Cardiac muscle cell (in vitro differentiated cells and primary cell): ENCODE data around the gene FAM168A. TPM values are rescaled to one million over a fixed set of nuclear protein-coding genes. Genes with fewer than 3 reads are reported as not detected.

ENCODE experiments used
- DNase-seq, 2 donors: peaks; one replicate each; pipeline versions ENCODE4 v3.0.0 to v3.0.0-alpha.2; 2010 to 2017; ENCODE audit warnings: low read depth in 1 of 2, low spot score in 1 of 2
- H3K27ac ChIP-seq: fragments of 200-600 bp; sonication (generic); 2 replicates; pipeline ENCODE4 v1.5.1; 2016
- H3K27me3 ChIP-seq: fragments of 200-600 bp; sonication (generic); 2 replicates; pipeline ENCODE4 v1.6.0; 2016; ENCODE audit warnings: control low read depth
- H3K36me3 ChIP-seq: fragments of 200-600 bp; sonication (generic); 2 replicates; pipeline ENCODE4 v1.5.1; 2016; ENCODE audit warnings: control low read depth
- H3K4me1 ChIP-seq: fragments of 200-600 bp; sonication (generic); 2 replicates; pipeline ENCODE4 v1.8.1; 2017; ENCODE audit warnings: low read depth, mild to moderate bottlenecking, mixed run types
- H3K4me3 ChIP-seq: fragments of 200-600 bp; sonication (generic); 2 replicates; pipeline ENCODE4 v1.5.1; 2016; ENCODE audit warnings: mild to moderate bottlenecking
- H3K9me3 ChIP-seq: fragments of 200-600 bp; sonication (generic); 2 replicates; pipeline ENCODE4 v1.5.1; 2017; ENCODE audit warnings: low read depth, mild to moderate bottlenecking, control low read depth
- polyA plus RNA-seq: library from polyadenylated mRNA; unstranded; fragments of >200 nt; fragmentation: Nextera tagmentation; extraction: Ambion mirVana; gene quantifications from 2 replicates; pipeline ENCODE4 v1.2.1, GENCODE V29; 2016
- total RNA-seq: library from RNA; depleted of rRNA; stranded (reverse); fragments of >200 nt; gene quantifications from 2 replicates; pipeline ENCODE4 v1.2.3, GENCODE V29; 2016
- TF ChIP-seq, protein P1 (sequence below): IDR thresholded peaks from 2 replicates; pipeline ENCODE4 v1.5.1; 2012; ENCODE audit warnings: low read depth, mild to moderate bottlenecking, low read length

FAM168A gene
- total and polyA plus RNA-seq, 2 experiments from 2014 or later, result 9.7 to 32.4 TPM

DNA sequence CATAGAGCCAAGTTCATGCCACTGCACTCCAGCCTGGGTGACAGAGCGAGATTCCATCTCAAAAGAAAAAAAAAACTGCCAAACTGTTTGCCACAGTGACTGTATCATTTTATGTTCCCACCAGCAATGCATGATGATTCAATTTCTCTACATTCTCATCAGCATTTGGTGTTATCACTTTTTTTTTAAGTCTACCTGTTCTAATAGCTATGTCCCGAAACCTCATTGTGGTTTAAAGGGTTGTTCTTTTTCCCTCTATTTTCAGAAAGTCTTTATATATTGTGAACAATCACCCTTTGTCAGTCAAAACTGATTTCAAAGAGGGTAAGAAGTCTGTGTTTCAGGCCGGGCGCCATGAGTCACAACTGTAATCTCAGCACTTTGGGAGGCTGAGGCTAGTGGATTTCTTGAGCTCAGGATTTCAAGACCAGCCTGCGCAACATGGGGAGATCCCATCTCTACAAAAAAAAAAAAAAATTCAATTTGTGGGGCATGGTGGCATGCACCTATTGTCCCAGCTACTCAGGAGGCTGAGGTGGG, 14.8 kb upstream of the FAM168A start:
- H3K4me1 ChIP-seq, result no peaks in the 10 kb centered on the region
- TF ChIP-seq, protein P1, sequence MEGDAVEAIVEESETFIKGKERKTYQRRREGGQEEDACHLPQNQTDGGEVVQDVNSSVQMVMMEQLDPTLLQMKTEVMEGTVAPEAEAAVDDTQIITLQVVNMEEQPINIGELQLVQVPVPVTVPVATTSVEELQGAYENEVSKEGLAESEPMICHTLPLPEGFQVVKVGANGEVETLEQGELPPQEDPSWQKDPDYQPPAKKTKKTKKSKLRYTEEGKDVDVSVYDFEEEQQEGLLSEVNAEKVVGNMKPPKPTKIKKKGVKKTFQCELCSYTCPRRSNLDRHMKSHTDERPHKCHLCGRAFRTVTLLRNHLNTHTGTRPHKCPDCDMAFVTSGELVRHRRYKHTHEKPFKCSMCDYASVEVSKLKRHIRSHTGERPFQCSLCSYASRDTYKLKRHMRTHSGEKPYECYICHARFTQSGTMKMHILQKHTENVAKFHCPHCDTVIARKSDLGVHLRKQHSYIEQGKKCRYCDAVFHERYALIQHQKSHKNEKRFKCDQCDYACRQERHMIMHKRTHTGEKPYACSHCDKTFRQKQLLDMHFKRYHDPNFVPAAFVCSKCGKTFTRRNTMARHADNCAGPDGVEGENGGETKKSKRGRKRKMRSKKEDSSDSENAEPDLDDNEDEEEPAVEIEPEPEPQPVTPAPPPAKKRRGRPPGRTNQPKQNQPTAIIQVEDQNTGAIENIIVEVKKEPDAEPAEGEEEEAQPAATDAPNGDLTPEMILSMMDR, result no peak
- H3K27ac ChIP-seq, result no peak overlapping the region
- peak in 1 of 2 donors; percentile 27 for DNase-seq
- H3K27me3 ChIP-seq, result no peaks in the 10 kb centered on the region
- no peak overlapping the region for H3K4me3 ChIP-seq
- H3K9me3 ChIP-seq, result no peaks in the 10 kb centered on the region
- H3K36me3 ChIP-seq, result no peaks in the 10 kb centered on the region

DNA sequence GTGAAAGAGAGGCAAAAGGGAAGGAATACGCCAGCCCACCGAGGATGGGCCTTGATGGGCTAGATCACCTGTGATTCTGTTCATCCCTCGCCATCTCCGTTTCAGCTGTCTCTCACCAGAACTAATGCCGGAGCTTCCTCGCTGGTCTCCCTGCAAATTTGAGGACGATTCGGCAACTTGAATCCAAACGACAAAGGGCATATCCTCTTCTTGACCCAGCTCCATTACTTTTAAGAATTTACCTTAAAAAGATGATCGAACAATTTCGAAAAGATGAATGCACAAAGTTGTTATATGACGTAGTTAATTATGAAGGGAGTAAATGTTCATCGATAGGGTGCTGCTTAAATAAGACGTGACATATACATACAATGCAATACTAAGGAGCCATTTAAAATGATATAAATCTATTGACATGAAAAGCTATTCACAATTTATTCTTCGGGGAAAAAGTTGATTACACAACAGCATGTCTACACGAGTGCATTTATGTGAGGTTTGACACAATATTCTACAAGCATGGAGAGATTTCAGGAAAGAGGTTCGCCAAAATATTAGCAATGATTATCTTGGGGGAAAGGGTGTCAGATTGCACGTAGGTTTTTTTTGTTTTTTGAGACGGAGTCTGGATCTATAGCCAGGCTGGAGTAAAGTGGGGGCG, 937 bp upstream of the FAM168A start:
- Histone ChIP-seq H3K4me3 (peak overlapping the region; percentile 68), H3K27ac (no peak overlapping the region), H3K4me1 (peaks cover 14% of the 10 kb centered on the region), H3K27me3 (no peaks in the 10 kb centered on the region), H3K36me3 (no peaks in the 10 kb centered on the region), H3K9me3 (no peaks in the 10 kb centered on the region)
- DNase-seq, result no peak
- TF ChIP-seq, protein P1, result no peak

DNA sequence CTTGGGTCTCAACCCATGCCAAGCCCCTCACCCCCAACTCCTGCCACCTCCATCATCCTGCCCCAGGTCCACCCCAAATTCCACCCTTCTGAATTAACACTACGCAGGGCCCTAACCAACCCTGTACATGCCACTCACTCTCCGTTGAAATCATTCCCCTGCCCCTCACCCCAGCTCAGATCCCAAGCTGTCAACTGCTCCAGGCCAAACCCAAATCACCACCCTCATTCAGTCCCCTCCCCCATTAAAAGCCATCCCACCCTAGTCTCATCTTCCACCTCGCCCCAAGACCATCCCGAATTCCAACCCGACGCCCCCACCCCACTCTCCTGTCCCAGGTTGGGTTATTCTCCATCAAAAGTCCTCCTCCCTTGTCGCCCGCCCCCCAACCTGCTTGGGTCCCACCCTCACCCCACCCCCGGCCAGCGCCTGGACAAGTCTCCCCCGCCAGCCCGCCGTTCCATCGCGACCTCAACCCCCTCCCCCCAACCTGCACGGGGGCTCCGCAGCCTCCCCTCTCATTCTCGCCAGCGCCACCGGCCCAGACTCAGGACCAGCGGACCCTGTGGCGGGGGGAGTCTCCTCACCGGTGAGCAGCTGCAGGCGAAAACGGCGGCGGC, 466 bp downstream of the FAM168A start:
- no peaks in the 10 kb centered on the region for H3K9me3 ChIP-seq
- peaks cover 14% of the 10 kb centered on the region for H3K4me1 ChIP-seq
- no peaks in the 10 kb centered on the region for H3K36me3 ChIP-seq
- no peak for DNase-seq
- peak overlapping the region; percentile 68 for H3K4me3 ChIP-seq
- peak overlapping the region; percentile 33 for H3K27ac ChIP-seq
- H3K27me3 ChIP-seq, result no peaks in the 10 kb centered on the region
- TF ChIP-seq, protein P1, result no peak

DNA sequence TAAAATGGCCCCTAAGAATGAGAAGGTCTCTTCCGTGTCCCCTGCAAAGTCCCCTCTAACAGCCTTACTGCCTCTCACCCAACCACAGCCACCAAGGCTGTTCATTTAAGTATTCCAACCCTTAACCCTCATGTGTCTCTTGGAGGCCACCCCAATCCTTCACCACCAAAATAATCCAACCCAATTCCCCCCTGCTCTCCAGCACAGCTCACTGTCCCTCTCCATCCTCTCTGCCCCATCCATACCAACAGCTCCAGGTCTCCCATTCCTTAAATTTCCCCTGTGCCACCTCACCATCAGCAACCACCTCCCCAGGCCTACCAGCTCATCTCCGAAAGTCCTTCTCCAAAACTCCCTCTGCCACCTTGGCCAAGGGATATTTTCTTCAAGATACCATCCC, 1.4 kb downstream of the FAM168A start:
- H3K27ac ChIP-seq, result no peak overlapping the region
- no peaks in the 10 kb centered on the region for H3K36me3 ChIP-seq
- peak overlapping the region; percentile 68 for H3K4me3 ChIP-seq
- no peaks in the 10 kb centered on the region for H3K9me3 ChIP-seq
- no peak for DNase-seq
- H3K27me3 ChIP-seq, result no peaks in the 10 kb centered on the region
- TF ChIP-seq, protein P1, result no peak
- peaks cover 14% of the 10 kb centered on the region for H3K4me1 ChIP-seq

DNA sequence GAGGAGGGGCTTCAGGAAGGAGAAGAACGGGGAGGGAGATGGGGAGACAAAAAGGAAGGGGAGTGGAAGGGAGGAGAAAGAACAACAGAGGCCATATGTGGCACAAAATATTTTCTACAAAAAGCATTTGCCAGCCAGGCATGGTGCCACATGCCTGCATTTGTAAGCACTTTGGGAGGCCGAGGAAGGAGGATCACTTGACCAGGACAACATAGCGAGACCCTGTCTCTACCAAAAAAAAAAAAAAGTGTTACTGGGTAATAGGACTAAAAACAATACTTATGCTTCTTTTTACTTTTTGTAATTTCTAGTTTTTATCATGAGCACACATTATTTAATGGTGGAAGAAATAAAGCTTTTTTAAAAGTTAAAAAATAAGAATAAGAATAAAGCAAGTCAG, 5.3 kb downstream of the FAM168A start:
- H3K9me3 ChIP-seq, result no peaks in the 10 kb centered on the region
- no peak overlapping the region for H3K4me3 ChIP-seq
- H3K36me3 ChIP-seq, result no peaks in the 10 kb centered on the region
- no peak overlapping the region for H3K27ac ChIP-seq
- TF ChIP-seq, protein P1, result no peak
- H3K27me3 ChIP-seq, result no peaks in the 10 kb centered on the region
- H3K4me1 ChIP-seq, result peaks cover 14% of the 10 kb centered on the region
- no peak for DNase-seq
